ENCODE measurements around the gene GTPBP3. TPM values are rescaled to one million over a fixed set of nuclear protein-coding genes. Genes with fewer than 3 reads are reported as not detected.
"Not testable (repeated sequence)": the region's sequence is repeated elsewhere in the genome, so short reads cannot be mapped to it uniquely, and the experiment has no call there.

The GTPBP3 gene
- polyA plus RNA-seq, 3 donors from 2014 or later, result 2.8 to 8.8 (median 3.1) TPM

- DNase-seq, result no peak
- H3K4me1 Mint-ChIP-seq, result no peaks in the 10 kb centered on the region
- H3K27ac Mint-ChIP-seq, result no peak overlapping the region
- no peaks in the 10 kb centered on the region for H3K9me3 Mint-ChIP-seq
- H3K27me3 Mint-ChIP-seq (ENCODE audit: low read depth in 3 of 3), result peaks cover 6 to 8% (median 6%) of the 10 kb centered on the region in 3 donors
- no peak overlapping the region for H3K4me3 Mint-ChIP-seq
- no peaks in the 10 kb centered on the region for H3K36me3 Mint-ChIP-seq
These were observed 15.4 kb downstream of the GTPBP3 start for GRCh38 chr19:17352608-17353280.

GRCh38 chr19:17353386-17353785 lies 16.0 kb downstream of the GTPBP3 start:
- Mint-ChIP-seq H3K27me3 (ENCODE audit: low read depth in 3 of 3) (peaks cover 4 to 6% (median 4%) of the 10 kb centered on the region in 3 donors), H3K4me1 (no peaks in the 10 kb centered on the region), H3K4me3 (no peak overlapping the region), H3K27ac (no peak overlapping the region), H3K9me3 (no peaks in the 10 kb centered on the region), H3K36me3 (no peaks in the 10 kb centered on the region)
- no peak for DNase-seq

- DNase-seq, result no peak
- Mint-ChIP-seq H3K27ac (no peak overlapping the region), H3K9me3 (no peaks in the 10 kb centered on the region), H3K4me3 (no peak overlapping the region), H3K4me1 (no peaks in the 10 kb centered on the region), H3K27me3 (ENCODE audit: low read depth in 3 of 3) (peaks cover 0 to 6% (median 1%) of the 10 kb centered on the region in 3 donors), H3K36me3 (no peaks in the 10 kb centered on the region)
These were observed 19.8 kb downstream of the GTPBP3 start for GRCh38 chr19:17357078-17357666.

GRCh38 chr19:17357724-17358123 lies 20.4 kb downstream of the GTPBP3 start:
- no peaks in the 10 kb centered on the region for H3K9me3 Mint-ChIP-seq
- H3K27me3 Mint-ChIP-seq (ENCODE audit: low read depth in 3 of 3), result peaks cover 0 to 5% (median 1%) of the 10 kb centered on the region in 3 donors
- H3K36me3 Mint-ChIP-seq, result no peaks in the 10 kb centered on the region
- no peak overlapping the region for H3K27ac Mint-ChIP-seq
- no peak overlapping the region for H3K4me3 Mint-ChIP-seq
- no peak for DNase-seq
- H3K4me1 Mint-ChIP-seq, result no peaks in the 10 kb centered on the region

GRCh38 chr19:17358395-17358794 lies 21.0 kb downstream of the GTPBP3 start:
- H3K27me3 Mint-ChIP-seq (ENCODE audit: low read depth in 3 of 3), result peaks cover 0 to 3% (median 1%) of the 10 kb centered on the region in 3 donors
- no peaks in the 10 kb centered on the region for H3K4me1 Mint-ChIP-seq
- no peaks in the 10 kb centered on the region for H3K36me3 Mint-ChIP-seq
- no peak overlapping the region for H3K27ac Mint-ChIP-seq
- H3K4me3 Mint-ChIP-seq, result no peak overlapping the region
- no peaks in the 10 kb centered on the region for H3K9me3 Mint-ChIP-seq
- DNase-seq, result no peak

- H3K4me3 Mint-ChIP-seq, result no peak overlapping the region
- no peak for DNase-seq
- no peaks in the 10 kb centered on the region for H3K9me3 Mint-ChIP-seq
- no peaks in the 10 kb centered on the region for H3K4me1 Mint-ChIP-seq
- peaks cover 1 to 3% (median 2%) of the 10 kb centered on the region in 3 donors for H3K27me3 Mint-ChIP-seq (ENCODE audit: low read depth in 3 of 3)
- no peaks in the 10 kb centered on the region for H3K36me3 Mint-ChIP-seq
- H3K27ac Mint-ChIP-seq, result no peak overlapping the region
These were observed 22.8 kb downstream of the GTPBP3 start for GRCh38 chr19:17359905-17360800.

GRCh38 chr19:17363852-17364605 lies 26.7 kb downstream of the GTPBP3 start:
- DNase-seq; H3K4me3 Mint-ChIP-seq; H3K27me3 Mint-ChIP-seq (ENCODE audit: low read depth in 3 of 3); H3K4me1 Mint-ChIP-seq; H3K36me3 Mint-ChIP-seq; H3K9me3 Mint-ChIP-seq; H3K27ac Mint-ChIP-seq: not testable (repeated sequence)

GRCh38 chr19:17365361-17365760 lies 28.0 kb downstream of the GTPBP3 start:
- H3K27me3 Mint-ChIP-seq (ENCODE audit: low read depth in 3 of 3), result peaks cover 0 to 5% (median 4%) of the 10 kb centered on the region in 3 donors
- DNase-seq, result no peak
- peaks cover 0 to 5% of the 10 kb centered on the region in 2 donors for H3K4me1 Mint-ChIP-seq
- H3K27ac Mint-ChIP-seq, result no peak overlapping the region
- H3K9me3 Mint-ChIP-seq, result no peaks in the 10 kb centered on the region
- H3K4me3 Mint-ChIP-seq, result no peak overlapping the region
- no peaks in the 10 kb centered on the region for H3K36me3 Mint-ChIP-seq

- no peaks in the 10 kb centered on the region for H3K36me3 Mint-ChIP-seq
- H3K27ac Mint-ChIP-seq, result peak overlapping the region in 2 of 6 donors; percentile 14 to 53
- no peaks in the 10 kb centered on the region for H3K9me3 Mint-ChIP-seq
- peaks cover 0 to 5% of the 10 kb centered on the region in 2 donors for H3K4me1 Mint-ChIP-seq
- H3K4me3 Mint-ChIP-seq, result peak overlapping the region in 1 of 5 donors; percentile 19
- DNase-seq, result no peak
- H3K27me3 Mint-ChIP-seq (ENCODE audit: low read depth in 3 of 3), result peaks cover 0 to 7% (median 4%) of the 10 kb centered on the region in 3 donors
These were observed 32.8 kb downstream of the GTPBP3 start for GRCh38 chr19:17370026-17370587.

GRCh38 chr19:17376935-17377600 lies 39.7 kb downstream of the GTPBP3 start, which contains the start of gene PLVAP:
PLVAP (minus strand) TSS chr19:17377342; CDS start chr19:17377288, 54 bp downstream.
- no peak within 1 kb of the TSS for H3K4me3 Mint-ChIP-seq
- no peak within 1 kb of the TSS for H3K27ac Mint-ChIP-seq
- H3K9me3 Mint-ChIP-seq, result peaks cover 0 to 1% (median 0%) of the 10 kb centered on the region in 6 donors
- H3K27me3 Mint-ChIP-seq (ENCODE audit: low read depth in 3 of 3), result peaks cover 0 to 12% (median 6%) of the 10 kb centered on the region in 3 donors
- DNase-seq, result no peak
- H3K4me1 Mint-ChIP-seq, result no peaks in the 10 kb centered on the region
- no peaks in the 10 kb centered on the region for H3K36me3 Mint-ChIP-seq

GRCh38 chr19:17378271-17378670 lies 40.9 kb downstream of the GTPBP3 start:
- Mint-ChIP-seq H3K4me3 (no peak overlapping the region), H3K9me3 (peaks cover 0 to 1% (median 0%) of the 10 kb centered on the region in 6 donors), H3K27ac (peak overlapping the region in 1 of 6 donors; percentile 50), H3K27me3 (ENCODE audit: low read depth in 3 of 3) (peaks cover 0 to 12% (median 6%) of the 10 kb centered on the region in 3 donors), H3K4me1 (peaks cover 5 to 6% of the 10 kb centered on the region in 2 donors), H3K36me3 (no peaks in the 10 kb centered on the region)
- no peak for DNase-seq

- Mint-ChIP-seq H3K36me3 (no peaks in the 10 kb centered on the region), H3K27me3 (ENCODE audit: low read depth in 3 of 3) (peaks cover 0 to 12% (median 6%) of the 10 kb centered on the region in 3 donors), H3K27ac (peak overlapping the region in 1 of 6 donors; percentile 50), H3K4me3 (no peak overlapping the region), H3K9me3 (peaks cover 0 to 1% (median 0%) of the 10 kb centered on the region in 6 donors), H3K4me1 (peaks cover 5 to 6% of the 10 kb centered on the region in 2 donors)
- DNase-seq, result no peak
These were observed 41.9 kb downstream of the GTPBP3 start for GRCh38 chr19:17379221-17379631.

All from immature natural killer cell (primary cell).